HG03064 (cell line): ENCODE measurements around the gene NPTXR.

Experiments used
- ATAC-seq: cut with Tn5 transposase; IDR thresholded peaks from one replicate; pipeline ENCODE4 v1.9.1; 2021; ENCODE audit warnings: low read depth; ENCODE audit not compliant: unreplicated experiment

NPTXR gene

DNA sequence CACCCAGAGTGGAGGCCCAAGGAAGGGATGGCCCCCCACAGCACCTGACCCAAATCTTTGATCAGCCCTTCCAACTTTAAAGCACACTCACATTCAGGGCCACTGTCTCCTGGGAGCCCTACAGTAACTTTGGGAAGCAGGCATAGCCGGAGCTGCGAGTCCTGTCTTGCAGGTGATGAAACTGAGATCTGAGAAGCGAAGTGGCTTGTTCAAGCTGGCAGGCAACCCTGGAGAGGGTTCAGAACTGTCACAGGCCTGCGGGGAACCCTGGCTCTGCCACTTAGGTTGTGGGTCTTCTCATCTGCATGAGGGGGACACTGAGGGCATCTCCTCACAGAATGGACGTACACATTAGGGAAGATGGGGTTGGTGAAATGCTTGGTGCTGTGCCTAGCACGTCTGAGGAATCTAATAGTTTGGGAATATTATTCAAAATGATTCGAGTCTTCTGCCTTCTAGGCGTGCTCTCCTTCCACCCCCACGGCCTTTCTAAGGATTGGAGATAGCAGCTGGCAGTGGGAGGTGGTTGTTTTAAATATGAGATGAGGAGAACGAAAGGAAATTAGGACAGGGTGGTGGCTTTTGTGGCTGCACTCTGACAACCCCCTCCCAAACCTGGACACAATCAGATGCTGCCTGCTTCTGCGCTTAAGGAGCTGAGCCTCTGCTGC lies 69.2 kb downstream of the NPTXR start:
- ATAC-seq, result no peak

DNA sequence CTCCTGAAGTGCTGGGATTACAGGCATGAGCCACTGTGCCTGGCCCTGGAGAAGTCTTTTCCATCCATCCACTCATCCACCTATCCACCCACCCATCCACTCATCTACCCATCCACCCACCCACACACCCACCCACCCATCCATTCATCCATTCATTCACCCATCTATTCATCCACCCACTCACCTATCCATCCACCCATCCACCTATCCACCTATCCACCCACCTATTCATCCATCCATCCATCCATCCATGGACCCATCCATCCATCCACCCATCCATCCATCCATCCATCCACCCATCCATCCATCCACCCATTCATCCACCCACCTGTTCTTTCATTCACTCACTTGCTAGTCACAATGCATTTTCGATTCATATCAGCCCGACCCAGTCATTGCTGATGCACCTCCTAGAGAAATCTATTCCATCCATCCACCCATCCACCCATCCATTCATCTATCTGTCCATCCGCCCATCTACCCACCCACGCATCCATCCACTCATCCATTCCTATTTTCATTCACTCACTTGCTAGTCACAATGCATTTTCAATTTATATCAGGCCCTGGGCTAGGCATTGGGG lies 70.4 kb downstream of the NPTXR start:
- ATAC-seq, result no peak

DNA sequence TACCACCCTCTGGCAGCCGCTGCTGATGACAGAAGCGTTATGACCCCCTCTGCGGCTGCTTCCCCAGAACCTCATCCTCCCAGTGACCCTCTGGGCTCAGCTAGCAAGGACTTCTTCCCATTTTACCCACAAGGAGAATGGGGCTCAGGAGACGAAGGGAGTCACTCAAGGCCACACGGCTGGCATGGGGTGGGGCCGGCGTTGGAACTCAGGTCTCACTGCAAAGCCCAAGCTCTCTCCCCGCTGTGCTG lies 71.3 kb downstream of the NPTXR start:
- ATAC-seq, result no peak

DNA sequence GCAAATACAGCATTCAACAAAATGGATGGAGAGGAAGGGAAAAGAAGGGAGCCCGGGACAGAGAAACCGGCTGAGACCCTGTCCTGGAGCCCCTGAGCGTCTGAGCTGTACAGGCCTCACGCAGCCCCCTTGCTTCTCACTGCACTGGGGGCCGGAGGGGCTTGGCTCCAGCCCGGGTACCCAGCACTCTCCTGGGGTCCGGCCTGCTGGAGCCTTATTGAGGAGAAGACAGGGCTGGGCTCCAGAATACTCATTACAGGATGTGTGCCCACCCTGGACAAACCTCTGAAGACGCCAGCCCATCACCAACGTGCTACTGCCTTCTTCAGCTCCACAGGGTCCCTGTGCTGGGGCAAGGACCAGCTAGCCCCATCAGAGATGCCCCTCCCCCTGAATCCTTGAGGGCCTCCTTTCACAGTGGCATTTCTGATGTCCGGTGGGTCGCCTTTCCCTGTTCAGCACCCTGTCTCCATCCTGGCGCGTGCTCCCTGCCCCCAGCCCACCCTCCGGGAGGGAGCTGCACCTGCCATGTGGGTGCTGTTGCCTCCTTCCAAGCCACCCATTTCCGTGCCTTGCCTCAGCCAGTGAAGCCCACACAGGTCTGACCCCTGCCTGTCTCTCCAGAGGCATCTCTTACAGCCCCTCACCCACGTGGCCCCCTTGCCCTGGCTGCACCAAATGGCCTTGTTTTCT lies 73.4 kb downstream of the NPTXR start:
- no peak for ATAC-seq
